ENCODE measurements around the gene ORC6. TPM values are rescaled to one million over a fixed set of nuclear protein-coding genes. Genes with fewer than 3 reads are reported as not detected.

The ORC6 gene
- total RNA-seq, 1 donor from 2014 or later = 1.3 TPM

- no peak for TF ChIP-seq CTCF (IDR thresholded peaks at IDR 0.05)
- Histone ChIP-seq H3K4me3 (peak overlapping the region; percentile 97), H3K36me3 (no peaks in the 10 kb centered on the region), H3K27me3 (ENCODE audit: low read depth) (no peaks in the 10 kb centered on the region), H3K9me3 (no peaks in the 10 kb centered on the region), H3K27ac (peak overlapping the region; percentile 88), H3K4me1 (peaks cover 49% of the 10 kb centered on the region)
- intact Hi-C loops (cut with DNase I) = no loop called here
- DNase-seq (no peak), ATAC-seq (no peak)
Measured at GRCh38 chr16:46687486-46687885, 2.0 kb upstream of the ORC6 start.

- H3K9me3 ChIP-seq = no peaks in the 10 kb centered on the region
- TF ChIP-seq CTCF (IDR thresholded peaks at IDR 0.05) = no peak
- intact Hi-C loops (cut with DNase I) = no loop called here
- no peaks in the 10 kb centered on the region for H3K27me3 ChIP-seq (ENCODE audit: low read depth)
- H3K4me3 ChIP-seq = peak overlapping the region; percentile 97
- peak overlapping the region; percentile 88 for H3K27ac ChIP-seq
- ATAC-seq (peak; percentile 32 to 43), DNase-seq (peak; percentile 76)
- peaks cover 44% of the 10 kb centered on the region for H3K4me1 ChIP-seq
- H3K36me3 ChIP-seq = no peaks in the 10 kb centered on the region
Measured at GRCh38 chr16:46688101-46688653, 1.3 kb upstream of the ORC6 start.

- intact Hi-C loops (cut with DNase I) = no loop called here
- Histone ChIP-seq H3K4me1 (peaks cover 39% of the 10 kb centered on the region), H3K27ac (peak within 1 kb of the TSS; percentile 88), H3K4me3 (peak within 1 kb of the TSS; percentile 97), H3K9me3 (no peaks in the 10 kb centered on the region), H3K36me3 (no peaks in the 10 kb centered on the region), H3K27me3 (ENCODE audit: low read depth) (no peaks in the 10 kb centered on the region)
- peak; percentile 98 to 99 for ATAC-seq
- DNase-seq = peak; percentile 100
- peak; percentile 22 for TF ChIP-seq CTCF (IDR thresholded peaks at IDR 0.05)
Measured at GRCh38 chr16:46688654-46689364, 650 bp upstream of the ORC6 start, which contains the start of gene VPS35. Gene VPS35, minus strand, starts transcription at chr16:46689178. Its CDS starts 45 bp downstream, at chr16:46689133.

- H3K4me1 ChIP-seq = peaks cover 37% of the 10 kb centered on the region
- H3K9me3 ChIP-seq = no peaks in the 10 kb centered on the region
- ATAC-seq (no peak), DNase-seq (no peak)
- no peak for TF ChIP-seq CTCF (IDR thresholded peaks at IDR 0.05)
- H3K27me3 ChIP-seq (ENCODE audit: low read depth) = no peaks in the 10 kb centered on the region
- intact Hi-C loops (cut with DNase I) = no loop called here
- H3K36me3 ChIP-seq = no peaks in the 10 kb centered on the region
- H3K27ac ChIP-seq = peak overlapping the region; percentile 88
- peak overlapping the region; percentile 97 for H3K4me3 ChIP-seq
Measured at GRCh38 chr16:46690281-46691178, 1.1 kb downstream of the ORC6 start.

- H3K9me3 ChIP-seq = no peaks in the 10 kb centered on the region
- no peaks in the 10 kb centered on the region for H3K27me3 ChIP-seq (ENCODE audit: low read depth)
- H3K36me3 ChIP-seq = no peaks in the 10 kb centered on the region
- DNase-seq (no peak), ATAC-seq (no peak)
- TF ChIP-seq CTCF (IDR thresholded peaks at IDR 0.05) = no peak
- peaks cover 29% of the 10 kb centered on the region for H3K4me1 ChIP-seq
- intact Hi-C loops (cut with DNase I) = no loop called here
- no peak overlapping the region for H3K4me3 ChIP-seq
- no peak overlapping the region for H3K27ac ChIP-seq
Measured at GRCh38 chr16:46691726-46692125, 2.3 kb downstream of the ORC6 start.

Measured in lower lobe of right lung (tissue), 2 donors.